ENCODE measurements around the gene PAPSS2.
"Not testable (repeated sequence)": the region's sequence is repeated elsewhere in the genome, so short reads cannot be mapped to it uniquely, and the experiment has no call there.

The PAPSS2 gene

DNA sequence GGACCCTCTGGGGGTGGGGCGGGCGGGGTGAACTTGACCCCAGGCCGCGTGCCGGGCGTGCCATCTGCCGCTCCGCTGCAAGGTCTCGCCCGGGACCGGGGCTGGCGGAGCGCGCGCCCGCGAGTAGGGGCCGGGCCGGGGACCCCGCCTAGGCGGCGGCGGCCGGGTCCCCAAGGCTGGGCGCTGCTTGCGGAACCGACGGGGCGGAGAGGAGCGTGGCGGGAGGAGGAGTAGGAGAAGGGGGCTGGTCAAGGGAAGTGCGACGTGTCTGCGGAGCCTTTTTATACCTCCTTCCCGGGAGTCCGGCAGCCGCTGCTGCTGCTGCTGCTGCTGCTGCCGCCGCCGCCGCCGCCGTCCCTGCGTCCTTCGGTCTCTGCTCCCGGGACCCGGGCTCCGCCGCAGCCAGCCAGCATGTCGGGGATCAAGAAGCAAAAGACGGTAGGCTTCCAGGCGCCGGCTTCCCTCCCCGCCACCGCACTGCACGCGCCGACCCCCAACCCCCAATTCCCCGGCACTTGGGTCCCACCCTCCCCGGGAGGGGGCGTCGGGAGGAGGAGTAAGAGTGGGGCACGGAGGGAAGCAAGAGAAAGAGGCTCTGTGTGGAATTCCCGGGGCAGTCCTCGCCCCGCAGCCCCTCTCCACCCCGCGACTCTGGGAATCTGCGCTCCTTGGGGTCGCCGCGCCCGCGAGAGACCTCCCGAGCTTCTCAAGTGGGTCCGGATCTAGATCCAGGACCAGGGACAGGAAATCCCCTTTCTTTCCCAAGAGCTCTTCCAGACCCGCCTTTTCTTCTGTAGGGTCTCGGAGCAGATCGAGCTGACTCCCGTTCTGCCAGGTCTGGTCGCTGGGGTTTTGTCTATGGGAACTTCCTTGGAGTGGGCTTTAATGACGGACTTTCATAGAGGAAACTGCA, at the start of gene PAPSS2:
Gene PAPSS2, plus strand, starts transcription at position 308 of the 913 bp plus-strand sequence. Its CDS starts 104 bp downstream, at position 412.
- H3K4me3 ChIP-seq (ENCODE audit: low read depth, low read length) = peak within 1 kb of the TSS; percentile 75

GRCh38 chr10:87611341-87611740, 48.3 kb upstream of the PAPSS2 start:
- not testable (repeated sequence) for H3K4me3 ChIP-seq (ENCODE audit: low read depth, low read length)

DNA sequence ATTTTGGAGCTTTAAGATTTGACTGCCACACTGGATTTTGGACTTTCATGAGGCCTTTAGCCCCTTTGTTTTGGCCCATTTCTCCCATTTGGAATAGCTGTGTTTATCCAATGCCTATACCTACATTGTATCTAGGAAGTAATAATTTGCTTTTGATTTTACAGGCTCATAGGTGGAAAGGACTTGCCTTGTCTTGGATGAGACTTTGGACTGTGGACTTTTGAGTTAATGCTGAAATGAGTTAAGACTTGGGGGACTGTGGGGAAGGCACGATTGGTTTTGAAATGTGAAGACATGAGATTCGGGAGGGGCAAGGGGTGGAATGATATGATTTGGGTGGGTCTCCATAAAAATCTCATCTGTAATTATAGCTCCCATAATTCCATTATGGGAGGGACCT, 47.6 kb upstream of the PAPSS2 start:
- H3K4me3 ChIP-seq (ENCODE audit: low read depth, low read length) = no peak overlapping the region

DNA sequence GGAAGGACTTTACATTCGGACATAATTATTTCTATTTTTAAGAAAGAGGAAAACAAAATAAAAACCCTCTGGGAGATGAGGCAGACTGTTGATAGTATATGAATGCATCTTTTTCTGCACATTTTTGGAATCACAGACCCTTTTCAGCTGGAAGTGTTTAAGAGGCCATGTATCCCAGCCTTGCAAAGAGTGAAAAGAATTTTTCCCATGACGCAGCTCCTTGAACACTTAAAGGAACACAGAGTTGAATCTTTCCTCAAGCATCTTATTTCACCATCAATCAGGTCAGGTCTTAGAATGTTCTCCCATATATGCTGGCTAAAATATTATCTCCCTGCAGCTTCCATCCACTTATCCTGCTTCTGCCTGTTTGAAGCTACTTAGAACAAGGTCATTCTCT, 45.9 kb upstream of the PAPSS2 start:
- no peak overlapping the region for H3K4me3 ChIP-seq (ENCODE audit: low read depth, low read length)

- H3K4me3 ChIP-seq (ENCODE audit: low read depth, low read length) = no peak overlapping the region
These were observed 43.8 kb upstream of the PAPSS2 start for GRCh38 chr10:87615856-87616255.

DNA sequence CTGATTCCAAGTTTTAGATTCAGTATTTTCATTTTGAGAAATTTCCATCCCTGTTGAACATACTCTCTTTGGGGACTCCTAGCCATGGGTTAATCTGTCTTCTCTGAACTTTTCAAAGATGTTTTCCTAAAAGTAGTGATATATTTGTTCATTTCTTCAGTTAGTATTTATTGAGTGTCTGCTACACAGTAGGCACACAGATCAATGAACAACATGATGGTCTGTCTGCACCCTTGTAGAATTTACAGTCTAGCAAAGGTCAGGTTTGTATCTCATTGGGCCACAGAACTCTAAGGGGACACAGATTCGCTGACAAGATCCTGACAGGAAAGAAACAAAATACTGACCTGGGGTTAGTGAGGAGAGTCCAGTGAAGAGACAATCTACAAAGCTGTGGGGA, 42.2 kb upstream of the PAPSS2 start:
- H3K4me3 ChIP-seq (ENCODE audit: low read depth, low read length) = no peak overlapping the region

DNA sequence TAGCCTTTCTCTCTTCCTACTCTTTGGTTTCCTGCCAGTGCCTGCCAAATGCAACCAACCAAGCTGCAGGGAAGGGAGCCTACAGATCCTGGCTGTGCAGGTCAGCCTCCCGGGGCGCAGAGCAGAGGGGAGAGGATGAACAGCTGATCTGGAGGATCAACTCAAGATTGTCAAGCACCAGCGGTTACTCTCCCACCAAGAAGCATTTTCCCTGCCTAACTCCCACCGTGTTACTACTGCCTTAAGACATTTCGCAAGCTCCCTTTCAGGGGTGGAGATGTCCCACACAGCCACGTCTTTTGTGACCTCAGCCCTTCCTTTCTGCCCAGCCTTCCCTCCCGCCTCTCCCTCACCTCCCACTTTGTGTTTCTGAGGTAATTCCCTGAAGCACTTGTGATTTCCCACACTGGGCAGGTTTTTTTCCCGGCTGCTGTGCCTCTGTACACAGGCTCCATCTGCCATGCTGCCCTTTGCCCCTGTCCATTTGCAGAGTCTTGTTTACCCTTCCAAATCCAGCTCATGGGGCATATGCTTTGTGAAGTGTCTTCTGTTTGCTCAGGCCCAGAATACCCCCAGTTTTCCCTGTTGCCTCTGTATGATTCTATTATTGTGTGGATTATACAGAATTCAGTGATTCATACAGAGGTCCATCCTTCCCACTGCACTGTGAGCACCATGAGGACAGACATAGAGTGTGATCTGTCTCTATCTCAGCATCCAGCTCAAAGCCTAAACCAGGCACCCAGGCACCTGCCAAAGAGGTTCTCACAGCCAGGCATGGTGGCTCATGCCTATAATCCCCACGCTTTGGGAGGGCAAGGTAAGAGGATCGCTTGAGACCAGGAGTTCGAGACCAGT, 40.9 kb upstream of the PAPSS2 start:
- no peak overlapping the region for H3K4me3 ChIP-seq (ENCODE audit: low read depth, low read length)

GRCh38 chr10:87619705-87620104, 40.0 kb upstream of the PAPSS2 start:
- H3K4me3 ChIP-seq (ENCODE audit: low read depth, low read length) = no peak overlapping the region

- not testable (repeated sequence) for H3K4me3 ChIP-seq (ENCODE audit: low read depth, low read length)
These were observed 38.2 kb upstream of the PAPSS2 start for GRCh38 chr10:87621440-87621839.

- no peak overlapping the region for H3K4me3 ChIP-seq (ENCODE audit: low read depth, low read length)
These were observed 37.2 kb upstream of the PAPSS2 start for GRCh38 chr10:87622314-87623004.

- H3K4me3 ChIP-seq (ENCODE audit: low read depth, low read length) = no peak overlapping the region
These were observed 36.5 kb upstream of the PAPSS2 start for GRCh38 chr10:87623191-87623590.

DNA sequence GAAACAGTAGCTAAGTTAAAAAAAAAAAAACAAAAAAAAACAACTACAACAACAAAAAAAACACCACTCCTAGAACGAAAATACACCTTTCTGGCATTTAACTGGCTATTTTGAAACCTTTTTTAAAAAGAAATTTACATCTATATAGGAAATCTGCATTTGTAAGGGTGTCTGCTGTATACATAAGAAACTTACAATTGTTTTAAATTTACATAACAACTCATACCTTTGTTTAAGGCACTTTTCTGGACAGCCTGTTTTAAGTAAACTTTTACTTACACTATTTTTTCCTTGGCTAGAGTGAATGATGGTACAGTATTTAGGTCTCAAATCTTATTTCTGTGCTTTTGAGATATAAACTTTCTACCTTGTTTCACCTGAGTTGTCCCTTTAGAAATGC, 34.0 kb upstream of the PAPSS2 start:
- H3K4me3 ChIP-seq (ENCODE audit: low read depth, low read length) = peak overlapping the region; percentile 6

- no peak overlapping the region for H3K4me3 ChIP-seq (ENCODE audit: low read depth, low read length)
These were observed 33.2 kb upstream of the PAPSS2 start for GRCh38 chr10:87626422-87626892.

DNA sequence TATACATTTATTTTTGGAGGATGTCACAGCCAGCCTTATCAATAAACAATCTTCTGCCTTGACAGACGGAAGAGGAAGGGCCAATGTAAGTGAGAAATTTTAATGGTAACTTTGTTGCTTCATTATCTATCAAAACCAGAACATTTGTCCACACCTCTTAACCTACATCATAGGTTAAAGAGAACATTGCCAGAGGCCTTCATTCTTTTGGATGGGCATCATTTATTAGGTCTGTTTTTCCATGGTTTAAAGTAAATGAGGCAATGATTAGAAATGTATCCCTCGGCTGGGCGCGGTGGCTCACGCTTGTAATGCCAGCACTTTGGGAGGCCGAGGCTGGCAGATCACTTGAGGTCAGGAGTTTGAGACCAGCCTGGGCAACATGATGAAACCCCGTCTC, 29.5 kb upstream of the PAPSS2 start:
- H3K4me3 ChIP-seq (ENCODE audit: low read depth, low read length) = no peak overlapping the region

- H3K4me3 ChIP-seq (ENCODE audit: low read depth, low read length) = no peak overlapping the region
These were observed 27.2 kb upstream of the PAPSS2 start for GRCh38 chr10:87632454-87632853.

DNA sequence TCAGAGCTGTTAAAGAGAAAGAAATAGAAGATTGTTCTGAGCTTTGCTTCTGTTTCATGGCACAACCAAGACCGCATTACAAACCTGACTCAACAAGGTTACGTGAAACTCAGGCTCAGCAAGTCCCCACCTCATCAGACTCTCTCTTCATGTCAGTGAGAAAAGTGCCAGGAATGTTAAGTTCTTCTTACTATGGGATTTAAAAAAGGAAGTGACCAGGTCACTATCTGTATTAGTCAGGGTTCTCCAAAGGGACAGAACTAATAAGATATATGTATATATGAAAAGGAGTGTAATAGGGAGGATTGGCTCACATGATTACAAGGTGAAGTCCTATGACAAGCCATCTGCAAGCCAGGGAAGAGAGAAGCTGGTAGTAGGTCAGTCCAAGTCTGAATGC, 25.4 kb upstream of the PAPSS2 start:
- H3K4me3 ChIP-seq (ENCODE audit: low read depth, low read length) = no peak overlapping the region

DNA sequence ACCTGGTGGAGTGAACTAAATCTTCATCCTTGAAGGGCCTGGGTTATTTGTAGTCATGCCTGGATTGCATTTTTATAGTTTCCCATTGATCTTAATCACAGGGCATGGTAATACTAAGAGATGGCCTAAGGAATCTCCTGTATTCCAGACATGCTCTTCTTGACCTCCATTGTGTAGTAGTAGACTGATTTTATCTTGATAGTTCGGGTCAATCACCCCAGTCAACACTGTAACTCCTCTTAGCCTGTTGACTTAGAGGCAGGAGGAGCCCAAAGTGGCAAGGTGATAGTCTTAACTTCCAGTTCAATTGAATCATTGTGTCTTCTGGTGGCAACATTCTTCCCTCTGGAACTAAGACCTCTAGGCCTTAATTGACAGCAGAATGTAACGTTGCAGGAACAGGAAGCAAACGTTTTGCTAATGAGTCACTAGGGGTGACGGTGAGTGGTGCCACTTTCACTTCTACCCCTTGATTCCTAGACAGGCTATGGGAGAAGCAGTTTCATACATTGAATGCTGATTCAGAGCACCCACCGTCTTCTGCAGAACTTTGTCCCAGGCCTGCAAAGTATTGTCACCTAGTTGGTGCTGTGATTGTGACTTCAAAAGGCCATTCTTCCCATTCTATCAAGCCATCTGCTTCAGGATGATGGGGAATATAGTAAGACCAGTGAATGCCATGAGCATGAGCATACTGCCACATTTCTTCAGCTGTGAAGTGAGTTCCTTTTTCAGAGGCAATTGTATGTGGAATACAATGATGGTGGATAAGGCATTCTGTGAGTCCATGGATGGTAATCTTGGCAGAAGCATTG, 24.0 kb upstream of the PAPSS2 start:
- no peak overlapping the region for H3K4me3 ChIP-seq (ENCODE audit: low read depth, low read length)

- H3K4me3 ChIP-seq (ENCODE audit: low read depth, low read length) = no peak overlapping the region
These were observed 23.3 kb upstream of the PAPSS2 start for GRCh38 chr10:87636313-87636915.

- H3K4me3 ChIP-seq (ENCODE audit: low read depth, low read length) = no peak overlapping the region
These were observed 20.2 kb upstream of the PAPSS2 start for GRCh38 chr10:87639493-87639892.

DNA sequence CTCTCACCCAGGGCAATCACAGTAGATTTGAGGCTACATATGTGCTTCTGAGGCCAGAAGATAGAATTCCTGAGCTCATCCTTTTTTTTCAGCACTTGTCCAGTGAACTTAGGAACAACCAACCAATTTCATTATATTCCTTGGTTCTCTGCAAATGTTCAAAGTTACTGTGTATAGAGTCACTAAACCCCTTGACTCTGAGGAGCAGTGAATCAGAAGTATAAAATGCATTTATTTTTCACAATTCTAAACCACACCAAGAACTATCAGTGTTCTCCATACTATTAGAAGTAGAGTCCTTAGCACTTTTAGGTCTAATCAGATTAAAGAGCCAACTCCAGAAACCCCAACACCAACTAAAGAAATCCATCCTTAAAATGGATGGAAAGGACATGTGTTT, 19.6 kb upstream of the PAPSS2 start:
- H3K4me3 ChIP-seq (ENCODE audit: low read depth, low read length) = no peak overlapping the region

Measured in iPS-11a (cell line).